ENCODE data around the gene LRRC32.
"Not testable (repeated sequence)": the region's sequence is repeated elsewhere in the genome, so short reads cannot be mapped to it uniquely, and the experiment has no call there.

The LRRC32 gene

GRCh38 chr11:76623171-76623883 is 47.2 kb downstream of the LRRC32 start:
- no peak overlapping the region for H3K4me3 ChIP-seq (ENCODE audit: low read length)
- no peak for DNase-seq (ENCODE audit: low read depth)
- TF ChIP-seq CTCF (conservative IDR thresholded peaks at IDR 0.05; ENCODE audit: low read depth, low read length): no peak

- no peak for TF ChIP-seq CTCF (conservative IDR thresholded peaks at IDR 0.05; ENCODE audit: low read depth, low read length)
- no peak for DNase-seq (ENCODE audit: low read depth)
- H3K4me3 ChIP-seq (ENCODE audit: low read length): no peak overlapping the region
Observed at GRCh38 chr11:76622493-76623094, 48.0 kb downstream of the LRRC32 start.

GRCh38 chr11:76621868-76622267 is 48.7 kb downstream of the LRRC32 start:
- no peak overlapping the region for H3K4me3 ChIP-seq (ENCODE audit: low read length)
- no peak for DNase-seq (ENCODE audit: low read depth)
- no peak for TF ChIP-seq CTCF (conservative IDR thresholded peaks at IDR 0.05; ENCODE audit: low read depth, low read length)

GRCh38 chr11:76621466-76621865 is 49.1 kb downstream of the LRRC32 start:
- no peak overlapping the region for H3K4me3 ChIP-seq (ENCODE audit: low read length)
- DNase-seq (ENCODE audit: low read depth): no peak
- no peak for TF ChIP-seq CTCF (conservative IDR thresholded peaks at IDR 0.05; ENCODE audit: low read depth, low read length)

GRCh38 chr11:76620489-76620888 is 50.1 kb downstream of the LRRC32 start:
- no peak overlapping the region for H3K4me3 ChIP-seq (ENCODE audit: low read length)
- no peak for DNase-seq (ENCODE audit: low read depth)
- TF ChIP-seq CTCF (conservative IDR thresholded peaks at IDR 0.05; ENCODE audit: low read depth, low read length): no peak

GRCh38 chr11:76619801-76620200 is 50.7 kb downstream of the LRRC32 start:
- H3K4me3 ChIP-seq (ENCODE audit: low read length): not testable (repeated sequence)

GRCh38 chr11:76617553-76618265 is 52.8 kb downstream of the LRRC32 start:
- TF ChIP-seq CTCF (conservative IDR thresholded peaks at IDR 0.05; ENCODE audit: low read depth, low read length): no peak
- H3K4me3 ChIP-seq (ENCODE audit: low read length): no peak overlapping the region
- peak; percentile 69 for DNase-seq (ENCODE audit: low read depth)

More at GRCh38 chr11:76619801-76620200, 50.7 kb downstream of the LRRC32 start:
- DNase-seq (ENCODE audit: low read depth): not testable (repeated sequence)
